GM21526 (cell line): Measurements from ENCODE around the gene LEO1.

Experiments used
- ATAC-seq: cut with Tn5 transposase; IDR thresholded peaks from one replicate; pipeline ENCODE4 v1.9.1; 2021; ENCODE audit warnings: moderate library complexity; ENCODE audit not compliant: unreplicated experiment, low FRiP score

Gene LEO1

DNA sequence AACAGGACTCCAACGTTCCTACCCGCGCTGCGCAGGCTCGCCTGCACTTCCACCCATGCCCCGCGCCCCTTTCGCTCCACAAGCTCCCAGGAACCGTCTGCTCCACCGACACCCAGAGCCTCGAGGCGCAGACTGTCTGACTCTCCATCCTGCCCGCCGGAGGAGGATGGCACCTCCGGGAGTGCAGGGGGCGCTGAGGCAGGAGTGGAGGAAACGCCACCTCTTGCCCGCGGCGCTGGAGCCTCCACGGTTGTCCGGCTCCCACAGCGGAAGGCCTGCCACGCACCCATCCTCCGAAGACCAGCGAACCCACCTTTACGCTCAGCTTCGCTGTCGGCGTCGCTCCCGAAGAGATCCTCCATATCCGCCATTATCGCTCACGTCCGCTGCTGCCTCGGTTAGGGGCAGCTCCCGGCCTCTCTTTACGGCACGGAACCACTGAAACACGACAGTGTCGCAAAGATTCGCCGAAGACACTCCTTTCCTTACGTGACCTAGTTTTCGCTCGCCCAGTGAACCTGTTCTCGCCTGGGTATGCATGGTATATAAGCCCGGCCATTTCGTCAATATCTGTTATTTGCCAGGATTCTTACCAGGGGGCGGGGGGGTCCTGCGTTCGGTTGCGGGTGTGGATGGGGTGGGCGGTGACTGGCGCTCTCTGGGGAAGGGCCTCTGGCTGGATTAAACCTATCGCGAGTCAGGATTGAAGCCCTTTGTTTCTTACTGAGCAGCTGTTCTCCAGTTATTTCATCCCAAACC is at the start of gene LEO1:
TSS of gene LEO1 (minus strand) at position 404 of the 759 bp plus-strand sequence. CDS start at position 371, 33 bp downstream.
- ATAC-seq = peak; percentile 81

GRCh38 chr15:52021128-52021671 is 49.6 kb upstream of the LEO1 start:
- no peak for ATAC-seq

DNA sequence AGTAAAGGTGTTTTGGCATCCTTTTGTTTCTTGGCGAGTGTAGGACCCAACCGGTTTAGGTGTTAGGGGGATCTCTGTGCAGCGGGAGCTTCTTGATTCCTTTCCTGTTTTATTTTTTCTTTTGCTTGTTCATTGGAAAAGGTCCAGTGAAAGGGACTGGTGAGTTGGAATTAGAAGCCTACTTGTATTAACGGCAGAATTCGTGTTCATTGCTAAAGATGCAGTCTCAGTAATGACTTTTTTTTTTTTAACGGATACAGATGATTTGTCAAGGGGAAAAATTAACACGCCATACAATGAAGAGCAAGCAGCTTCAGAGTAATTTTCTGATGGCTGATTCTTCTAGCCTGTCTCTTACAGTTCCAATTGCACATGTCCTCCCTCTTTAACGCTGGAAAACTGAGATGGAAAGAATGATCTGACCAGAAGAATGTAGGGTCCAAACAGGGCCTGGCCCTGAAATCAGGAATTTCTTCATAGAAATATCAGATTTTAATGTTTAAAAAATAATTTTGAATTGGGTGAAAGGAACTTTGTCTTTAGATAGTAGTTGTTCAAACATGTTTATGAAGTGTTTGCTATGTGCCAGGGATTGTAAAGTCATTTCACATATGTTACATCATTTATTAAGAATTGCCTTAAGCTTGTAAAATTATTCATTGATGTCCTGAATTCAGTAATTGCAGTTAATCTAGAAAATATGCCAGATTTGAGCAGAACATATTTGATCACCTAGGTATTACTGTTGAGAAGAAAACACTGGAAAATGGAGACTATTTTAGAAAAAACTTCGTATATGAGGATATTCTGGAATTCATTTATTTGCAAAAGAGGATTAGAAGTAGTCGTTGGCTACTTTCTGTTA is 48.9 kb upstream of the LEO1 start:
- ATAC-seq = no peak

DNA sequence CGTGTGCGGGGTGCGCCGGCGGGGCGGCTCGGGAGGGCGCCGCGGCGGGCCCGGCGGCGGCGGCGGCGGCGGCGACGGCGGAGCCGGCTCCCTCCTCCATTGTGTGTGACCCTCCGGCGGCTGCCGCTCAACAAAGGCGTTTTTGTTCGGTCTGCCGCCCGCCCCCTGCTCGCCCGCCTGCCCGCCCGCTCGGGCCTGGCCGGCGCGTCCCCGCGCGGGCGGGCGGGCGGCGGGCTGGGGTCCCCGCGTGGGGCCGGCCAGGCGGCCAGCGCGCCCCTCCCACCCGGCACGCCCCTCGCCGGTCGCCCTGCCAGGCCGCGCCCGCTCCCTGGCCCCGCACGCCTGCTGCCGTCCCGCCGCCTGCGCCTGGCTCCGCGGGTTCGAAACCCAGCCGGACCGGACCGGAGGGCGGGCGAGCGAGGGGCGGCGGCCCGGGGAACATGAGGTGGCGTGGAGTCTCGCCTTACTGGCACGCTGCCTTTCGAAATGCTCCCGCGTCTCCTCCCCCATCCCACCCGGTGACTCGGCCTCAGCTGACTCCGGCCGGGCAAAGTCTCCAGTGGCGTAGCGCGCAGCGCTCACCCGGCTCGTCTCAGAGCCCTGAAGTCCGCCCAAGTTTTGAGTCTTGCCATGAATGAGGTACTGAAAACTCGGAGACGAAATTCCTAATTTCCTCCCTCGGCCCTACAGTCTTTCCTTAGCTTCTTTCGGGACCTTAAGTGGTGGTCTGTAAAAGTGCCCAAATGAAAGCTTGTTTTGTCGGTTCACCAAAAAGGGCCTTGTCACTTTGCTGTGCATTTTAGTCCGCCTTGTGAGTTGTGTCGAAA is 48.0 kb upstream of the LEO1 start:
- peak; percentile 50 for ATAC-seq

GRCh38 chr15:52018693-52019393 is 47.3 kb upstream of the LEO1 start, which contains the start of gene MAPK6:
Gene MAPK6 (plus strand): TSS chr15:52019219. CDS start chr15:52046461, 27,242 bp downstream.
- ATAC-seq = peak; percentile 55

DNA sequence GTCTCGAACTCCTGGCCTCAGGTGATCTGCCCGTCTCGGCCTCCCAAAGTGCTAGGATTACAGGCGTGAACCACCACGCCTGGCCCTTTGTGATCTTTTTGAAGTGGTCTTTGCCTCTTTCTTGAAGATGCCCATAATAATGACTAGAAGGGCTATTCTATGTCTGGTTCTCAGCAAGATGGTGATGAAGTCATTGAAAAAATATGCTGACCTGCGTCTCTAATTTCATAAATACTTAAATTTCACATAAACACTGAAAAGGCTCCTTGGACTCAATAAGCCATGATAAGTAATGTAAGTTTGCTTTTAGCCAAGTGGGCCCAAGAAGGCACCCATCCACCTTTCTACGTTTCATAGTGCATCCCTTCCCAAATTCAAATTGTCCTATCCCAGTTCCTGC is 46.7 kb upstream of the LEO1 start:
- no peak for ATAC-seq

DNA sequence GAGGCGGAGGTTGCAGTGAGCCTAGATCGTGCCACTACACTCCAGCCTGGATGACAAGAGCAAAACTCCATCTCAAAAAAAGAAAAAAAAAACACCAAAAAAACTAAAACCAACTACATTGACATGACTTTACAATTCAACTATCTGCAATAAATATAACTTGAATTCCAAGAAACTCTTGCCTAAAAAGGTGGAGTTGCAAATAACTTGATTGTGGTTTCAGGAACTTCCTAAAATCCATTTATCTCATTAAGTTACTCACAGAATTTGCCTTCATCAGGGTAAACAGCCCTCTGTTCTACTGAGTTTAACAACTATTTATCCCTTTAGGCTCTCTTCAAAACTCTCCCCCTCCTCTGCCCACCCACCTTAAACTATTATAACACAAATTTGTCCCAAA is 44.7 kb upstream of the LEO1 start:
- ATAC-seq = no peak

GRCh38 chr15:52014616-52015015 is 43.0 kb upstream of the LEO1 start:
- ATAC-seq = no peak

- ATAC-seq = no peak
Measured at GRCh38 chr15:52013151-52013791, 41.7 kb upstream of the LEO1 start.

DNA sequence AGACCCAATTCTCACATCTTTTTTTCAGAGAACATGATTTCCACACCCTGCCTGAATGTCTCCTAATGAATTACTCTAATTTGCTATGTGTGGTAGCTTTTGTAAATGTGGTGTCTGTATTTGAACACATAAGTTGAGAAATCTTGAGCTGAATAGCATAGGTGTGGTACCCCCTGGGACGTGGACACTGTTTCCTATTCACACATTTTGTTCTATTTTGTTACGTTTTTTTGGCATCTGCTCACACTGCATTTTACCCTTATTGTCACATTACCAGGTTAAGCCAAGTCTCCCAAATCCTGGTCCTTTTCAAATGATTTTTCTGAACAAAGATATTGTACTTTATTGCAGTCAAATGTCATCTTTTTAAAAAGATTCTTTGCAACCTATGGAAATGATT is 40.6 kb upstream of the LEO1 start:
- no peak for ATAC-seq

DNA sequence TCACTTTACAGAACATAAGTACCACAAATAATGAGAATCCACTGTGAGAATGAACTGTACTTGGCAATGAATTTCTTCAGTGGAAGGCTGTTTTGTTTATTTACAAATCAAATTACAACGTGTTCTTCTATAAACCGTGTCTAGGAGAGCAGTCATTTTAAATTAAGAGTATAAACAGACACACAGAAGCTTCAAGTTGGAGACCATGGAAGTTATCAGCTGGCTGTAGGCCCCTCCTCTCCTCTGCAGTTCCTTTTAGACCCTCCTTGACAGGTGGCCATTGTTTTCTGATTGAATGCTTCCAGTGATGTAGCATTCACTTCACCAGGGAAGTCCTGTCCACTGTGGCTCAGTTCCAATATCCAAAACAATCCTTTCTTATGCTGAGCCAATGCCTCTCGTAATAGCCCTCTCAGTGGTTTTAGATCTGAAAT is 40.1 kb upstream of the LEO1 start:
- no peak for ATAC-seq

DNA sequence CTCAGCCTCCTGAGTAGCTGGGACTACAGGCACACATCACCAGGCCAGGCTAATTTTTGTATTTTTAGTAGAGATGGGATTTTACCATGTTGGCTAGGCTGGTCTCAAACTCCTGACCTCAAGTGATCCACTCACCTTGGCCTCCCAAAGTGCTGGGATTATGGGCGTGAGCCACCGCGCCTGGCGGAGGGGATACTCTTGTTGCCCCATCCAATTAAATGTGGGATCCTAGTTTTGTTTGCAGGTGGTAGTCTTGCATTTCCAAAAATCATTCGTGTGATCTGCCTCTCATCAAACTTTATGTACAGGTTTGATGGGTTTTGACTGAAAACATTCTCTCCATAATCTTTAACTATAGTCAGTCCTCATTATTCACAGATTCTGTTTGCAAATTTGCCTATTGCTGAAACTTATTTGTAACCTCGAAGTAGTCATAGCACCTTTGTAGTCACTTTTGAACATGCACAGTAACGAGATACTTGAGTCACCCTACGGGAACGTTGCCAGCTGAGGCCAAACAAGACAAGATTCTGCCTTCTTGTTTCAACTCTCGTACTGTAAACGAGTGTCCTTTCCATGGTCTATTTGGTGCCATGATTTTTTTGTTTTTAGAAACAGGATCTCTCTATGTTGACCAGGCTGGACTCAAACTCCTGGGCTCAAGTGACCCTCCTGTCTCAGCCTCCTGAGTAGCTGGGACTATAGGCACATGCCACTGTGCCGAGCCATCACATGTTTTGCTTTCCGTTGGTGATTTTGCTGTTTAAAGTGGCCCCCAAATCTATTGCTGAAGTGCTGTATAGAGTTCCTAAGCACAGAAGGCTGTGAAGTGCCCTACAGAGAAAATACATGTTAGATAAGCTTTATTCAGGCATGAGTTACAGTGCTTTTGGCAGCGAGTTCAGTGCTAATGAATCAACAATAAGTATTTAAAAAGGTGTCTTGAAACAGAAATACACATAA is 39.3 kb upstream of the LEO1 start:
- no peak for ATAC-seq

- ATAC-seq = no peak
Measured at GRCh38 chr15:52008698-52009434, 37.3 kb upstream of the LEO1 start.

DNA sequence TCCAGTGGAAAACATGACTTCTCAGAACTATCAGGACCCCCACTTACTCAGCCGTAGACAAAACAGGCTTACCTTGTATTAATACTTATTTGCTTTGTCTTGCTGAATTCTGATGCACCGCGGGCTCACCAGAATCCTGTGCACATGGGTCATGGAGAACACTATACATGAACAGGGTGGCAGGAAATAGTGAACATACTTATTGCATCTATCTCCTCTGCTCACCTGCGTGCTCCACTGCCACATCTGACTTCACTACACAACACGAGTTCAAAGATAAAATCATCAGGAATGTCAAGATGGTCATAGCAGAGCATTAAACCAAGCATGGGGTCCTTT is 36.8 kb upstream of the LEO1 start:
- no peak for ATAC-seq

DNA sequence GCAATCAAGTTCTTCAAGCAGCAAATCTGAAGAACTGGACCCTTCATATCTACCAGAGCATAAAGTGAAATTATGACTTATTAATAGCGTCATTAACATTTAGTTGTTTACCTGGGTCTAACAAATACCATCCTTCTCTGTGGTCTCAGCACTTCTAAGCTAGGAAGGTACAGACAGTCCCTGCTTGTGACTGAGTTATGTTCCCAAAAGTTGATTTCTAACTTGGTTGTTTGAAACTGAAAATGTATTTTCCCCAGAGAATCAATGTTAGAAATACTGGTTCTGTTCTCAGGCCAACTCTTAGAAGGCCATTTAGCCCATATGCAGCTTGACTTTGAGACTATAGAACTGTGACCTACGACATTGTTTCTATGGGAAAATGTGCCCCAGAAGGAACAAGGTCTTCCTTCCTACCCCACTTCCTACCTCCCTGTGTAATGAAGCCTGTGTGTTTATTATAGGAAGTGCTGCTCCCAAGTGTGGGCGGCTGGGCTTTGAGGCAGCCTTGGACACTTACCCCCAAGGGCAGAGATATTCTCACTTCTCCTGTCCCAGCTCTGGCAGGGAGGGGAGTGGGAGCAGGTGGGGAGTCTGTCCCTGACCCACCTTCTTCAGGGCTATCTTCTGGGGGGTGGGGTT is 35.2 kb upstream of the LEO1 start:
- peak; percentile 20 for ATAC-seq

DNA sequence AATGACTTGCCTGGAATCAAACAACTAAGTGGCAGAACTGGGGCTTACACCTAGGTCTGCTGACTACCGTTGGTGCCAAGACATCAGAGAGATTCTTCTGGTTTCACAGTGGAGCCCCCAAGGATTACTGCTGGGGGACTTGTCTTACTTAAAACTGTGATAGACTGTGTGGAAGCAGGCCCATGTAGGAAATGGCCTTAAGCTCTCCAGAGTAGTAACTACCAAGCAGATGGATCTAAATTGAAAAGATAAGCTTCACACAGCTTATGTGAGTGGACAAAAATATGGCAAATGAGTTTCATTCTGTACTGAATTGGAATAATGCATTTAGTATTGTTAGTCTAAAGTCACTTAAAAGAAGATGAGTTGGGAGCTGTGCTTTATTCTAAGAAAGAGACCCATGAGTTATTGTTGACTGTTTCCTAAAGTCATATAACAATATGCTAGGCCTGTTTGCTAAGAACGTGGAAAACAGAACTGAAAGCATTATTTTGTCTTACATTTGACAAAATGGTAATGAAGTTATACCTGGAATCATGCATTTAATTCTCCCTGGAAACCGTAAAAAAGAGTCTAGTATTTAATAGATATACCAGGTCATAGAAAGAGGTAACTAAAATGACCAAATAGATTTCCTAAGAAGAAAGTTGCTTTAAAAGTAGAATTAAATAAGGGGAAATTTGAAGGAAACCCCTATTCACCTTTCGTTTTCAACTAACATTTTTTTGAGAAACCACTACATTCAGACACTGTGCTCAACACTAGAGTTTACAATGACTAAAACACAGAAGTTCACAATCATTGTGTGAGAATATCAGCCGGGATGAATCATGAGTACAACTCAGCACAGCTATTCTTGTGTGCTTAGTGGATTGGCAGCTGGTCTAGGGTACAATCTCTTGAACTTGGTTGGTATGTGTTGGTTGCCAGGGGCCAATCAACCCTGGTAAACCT is 34.4 kb upstream of the LEO1 start:
- peak; percentile 44 for ATAC-seq
